NB4 (cell line): ENCODE data around the gene NHS.

ENCODE experiments used
- DNase-seq: peaks from one replicate; pipeline ENCODE4 v3.0.0; 2010; ENCODE audit warnings: low read depth
- H3K4me3 ChIP-seq: one replicate; pipeline ENCODE4 v1.5.1; 2011; ENCODE audit warnings: mild to moderate bottlenecking, low read depth, low read length, moderate library complexity
- CTCF ChIP-seq: IDR thresholded peaks from one replicate; pipeline ENCODE4 v1.5.1; 2012; ENCODE audit warnings: low read depth, low read length
- MAX ChIP-seq: IDR thresholded peaks from 2 replicates; pipeline ENCODE4 v1.6.1; 2011; ENCODE audit warnings: low read depth, low read length
- MYC ChIP-seq: IDR thresholded peaks from 2 replicates; pipeline ENCODE4 v1.6.1; 2011; ENCODE audit warnings: low read depth, low read length
- POLR2A ChIP-seq: IDR thresholded peaks from 2 replicates; pipeline ENCODE4 v1.6.1; 2011; ENCODE audit warnings: mild to moderate bottlenecking; ENCODE audit not compliant: insufficient read length; ENCODE audit errors: extremely low read depth

Gene NHS

GRCh38 chrX:17368002-17368401 is 7.0 kb upstream of the NHS start:
- DNase-seq = no peak
- no peak overlapping the region for H3K4me3 ChIP-seq
- no peak for TF ChIP-seq MYC
- no peak for TF ChIP-seq MAX
- TF ChIP-seq POLR2A = no peak
- no peak for TF ChIP-seq CTCF

DNA sequence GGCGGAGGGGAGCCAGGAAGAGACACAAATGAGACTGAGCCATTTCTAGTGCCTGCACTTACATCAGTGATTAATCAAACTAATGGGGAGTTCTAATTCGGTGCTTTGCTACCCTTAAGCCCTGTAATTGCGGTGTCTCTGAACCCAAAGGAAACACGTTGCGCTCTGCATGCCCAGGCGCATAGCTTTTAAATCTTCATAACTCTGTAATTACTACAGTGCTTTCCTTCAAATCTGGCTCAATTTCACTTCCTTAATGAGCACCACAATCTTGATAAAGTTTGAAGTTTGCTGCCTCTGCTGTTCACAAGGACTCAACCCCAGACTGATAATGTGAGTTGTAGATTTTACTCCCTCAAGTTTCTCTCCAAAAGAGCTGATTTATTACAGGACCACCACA is 5.7 kb upstream of the NHS start:
- TF ChIP-seq MAX = no peak
- TF ChIP-seq POLR2A = no peak
- TF ChIP-seq CTCF = no peak
- no peak for TF ChIP-seq MYC
- DNase-seq = no peak
- no peak overlapping the region for H3K4me3 ChIP-seq

GRCh38 chrX:17370191-17370590 is 4.8 kb upstream of the NHS start:
- no peak for TF ChIP-seq CTCF
- TF ChIP-seq MYC = no peak
- TF ChIP-seq POLR2A = no peak
- H3K4me3 ChIP-seq = no peak overlapping the region
- DNase-seq = no peak

DNA sequence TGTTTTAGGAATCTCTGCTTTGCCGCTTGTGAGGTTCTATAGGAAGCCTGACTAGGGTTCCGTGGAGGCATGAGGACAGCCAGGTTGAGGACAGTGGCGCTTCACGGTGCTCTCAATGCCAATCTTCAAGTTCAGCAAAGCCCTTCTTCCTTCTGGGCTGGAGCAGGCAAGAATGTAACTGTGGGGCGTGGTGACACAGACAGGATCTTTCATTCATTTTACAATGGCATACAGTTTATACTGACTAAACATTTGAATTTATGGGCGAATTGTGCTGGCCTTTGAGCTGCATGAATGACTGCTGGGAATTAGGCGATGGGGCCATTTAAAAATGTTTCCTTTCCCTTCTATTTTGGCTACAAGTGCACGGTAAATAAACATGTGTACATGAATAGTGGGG is 2.9 kb upstream of the NHS start:
- DNase-seq = no peak
- H3K4me3 ChIP-seq = no peak overlapping the region
- TF ChIP-seq CTCF (no peak), POLR2A (no peak), MYC (no peak), MAX (no peak)

DNA sequence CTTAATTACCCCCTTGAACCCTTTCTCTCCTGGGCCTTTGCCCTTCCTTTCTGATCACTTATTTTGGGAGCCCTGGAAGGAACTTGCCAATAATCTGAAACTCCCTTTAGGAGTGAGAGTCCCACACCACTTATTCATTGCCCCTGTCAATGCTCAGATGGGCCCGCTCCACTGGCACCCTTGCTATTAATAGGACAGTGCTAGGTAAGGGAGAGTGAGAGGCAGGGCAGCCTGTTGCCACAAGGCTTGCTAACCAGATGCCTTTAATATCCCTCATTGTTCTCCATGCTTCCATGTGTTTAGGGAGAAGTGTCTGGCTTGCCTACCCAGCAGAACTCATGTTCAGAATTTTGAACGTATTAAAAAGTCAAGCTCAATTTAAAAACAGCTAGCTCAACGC is 1.7 kb upstream of the NHS start:
- no peak for DNase-seq
- H3K4me3 ChIP-seq = no peak overlapping the region
- no peak for TF ChIP-seq CTCF
- TF ChIP-seq MAX = no peak
- TF ChIP-seq POLR2A = no peak
- TF ChIP-seq MYC = no peak

DNA sequence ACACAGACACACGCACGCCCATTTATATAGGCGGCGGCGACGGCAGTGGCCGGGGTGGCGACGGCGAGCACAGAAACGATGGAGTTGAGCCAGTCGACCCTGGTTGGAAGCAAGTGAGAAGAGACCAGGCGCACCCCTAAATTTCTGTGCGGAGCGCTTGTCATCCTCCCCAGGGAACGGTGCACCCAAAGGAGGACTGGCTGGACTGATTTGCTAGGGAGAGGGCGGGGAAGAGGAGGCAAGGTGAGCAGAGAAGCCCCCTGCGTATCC is 302 bp downstream of the NHS start:
- TF ChIP-seq CTCF (no peak), MYC (no peak), POLR2A (no peak), MAX (no peak)
- H3K4me3 ChIP-seq = no peak overlapping the region
- no peak for DNase-seq
